Epithelial cell of alveolus of lung (primary cell): Measurements from ENCODE around the gene PCDHGA4. TPM values are rescaled to one million over a fixed set of nuclear protein-coding genes. Genes with fewer than 3 reads are reported as not detected.

Source experiments
- total RNA-seq: library from RNA; depleted of rRNA; stranded (reverse); fragments of >200 nt; gene quantifications from 2 replicates; pipeline ENCODE4 v1.2.1, GENCODE V29; 2015

Gene PCDHGA4
- total RNA-seq, 1 donor from 2014 or later: 0.78 TPM

DNA sequence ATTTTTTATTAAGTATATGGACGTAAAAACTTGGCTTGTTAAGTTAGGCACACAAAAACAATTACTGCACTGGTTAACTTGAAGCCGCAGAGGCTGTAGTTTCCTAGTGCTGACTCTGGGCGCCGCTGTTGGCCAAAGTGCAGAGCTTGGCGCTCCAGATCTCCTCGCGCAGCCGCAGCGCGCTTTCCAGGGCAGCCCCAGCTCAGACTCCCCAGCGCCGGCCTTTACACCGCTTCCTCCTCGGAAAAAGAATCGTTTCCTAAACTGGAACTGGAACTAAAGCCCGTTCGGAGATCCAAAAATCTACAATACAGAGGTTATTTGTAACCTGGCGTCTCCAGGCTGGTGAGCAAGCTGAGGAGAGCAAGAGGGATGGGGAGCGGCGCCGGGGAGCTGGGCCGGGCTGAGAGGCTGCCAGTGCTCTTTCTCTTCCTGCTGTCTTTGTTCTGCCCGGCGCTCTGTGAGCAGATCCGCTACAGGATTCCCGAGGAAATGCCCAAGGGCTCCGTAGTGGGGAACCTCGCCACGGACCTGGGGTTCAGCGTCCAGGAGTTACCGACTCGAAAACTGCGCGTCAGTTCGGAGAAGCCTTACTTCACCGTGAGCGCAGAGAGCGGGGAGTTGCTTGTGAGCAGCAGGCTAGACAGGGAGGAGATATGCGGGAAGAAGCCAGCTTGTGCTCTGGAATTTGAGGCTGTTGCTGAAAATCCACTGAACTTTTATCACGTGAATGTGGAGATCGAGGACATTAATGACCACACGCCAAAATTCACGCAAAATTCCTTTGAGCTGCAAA, 43.1 kb downstream of the PCDHGA4 start, which contains the start of gene PCDHGB5:
TSS of gene PCDHGB5 (plus strand) at position 192 of the 796 bp plus-strand sequence. CDS start at position 373, 181 bp downstream.

DNA sequence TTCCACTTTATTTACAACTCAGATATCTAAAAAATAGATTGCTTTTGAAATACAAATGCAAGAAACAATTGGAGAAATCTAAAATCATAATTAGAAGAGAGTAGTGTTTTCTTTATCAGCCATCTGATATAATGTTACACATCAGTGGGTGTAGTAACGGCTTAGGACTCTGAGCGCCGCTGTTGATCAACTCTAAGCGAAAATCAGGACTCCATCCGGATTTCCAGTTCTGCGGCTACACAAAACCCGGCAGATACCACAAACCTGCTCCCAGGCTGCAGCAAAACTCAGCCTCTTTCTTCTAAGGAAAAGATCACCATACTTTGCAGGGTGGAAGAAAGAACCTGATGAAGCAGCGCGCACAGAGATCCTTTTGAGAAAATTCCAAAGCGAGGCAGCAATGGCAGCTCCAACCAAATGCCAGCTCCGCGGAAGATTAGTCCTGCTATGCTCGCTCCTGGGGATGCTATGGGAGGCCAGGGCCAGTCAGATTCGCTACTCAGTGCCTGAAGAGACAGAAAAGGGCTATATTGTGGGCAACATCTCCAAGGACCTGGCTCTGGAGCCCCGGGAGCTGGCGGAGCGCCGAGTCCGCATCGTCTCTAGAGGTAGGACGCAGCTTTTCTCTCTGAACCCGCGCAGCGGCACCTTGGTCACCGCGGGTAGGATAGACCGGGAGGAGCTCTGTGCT, 47.9 kb downstream of the PCDHGA4 start, which contains the start of gene PCDHGA9:
TSS of gene PCDHGA9 (plus strand) at position 226 of the 691 bp plus-strand sequence. CDS start at position 401, 175 bp downstream.

Other genes with a start within 250 kb of the PCDHGA4 start
- under 0.01 TPM in 1 of 2 replicates, not detected in the other for gene PCDHB4, start 233.2 kb upstream of the PCDHGA4 start, total RNA-seq
- gene PCDHB5, start 219.8 kb upstream of the PCDHGA4 start, total RNA-seq: 0.39 and 1.3 TPM in 2 replicates
- gene PCDHB6, start 205.0 kb upstream of the PCDHGA4 start, total RNA-seq: 0.64 TPM in 1 of 2 replicates, not detected in the other
- under 0.01 and 1.9 TPM in 2 replicates for gene PCDHB7, start 182.4 kb upstream of the PCDHGA4 start, total RNA-seq
- gene PCDHB8, start 177.2 kb upstream of the PCDHGA4 start, total RNA-seq: not detected in 2 replicates
- 0.08 and 0.13 TPM in 2 replicates for gene PCDHB16, start 172.6 kb upstream of the PCDHGA4 start, total RNA-seq
- gene PCDHB9, start 167.9 kb upstream of the PCDHGA4 start, total RNA-seq: 0.08 TPM in 1 of 2 replicates, not detected in the other
- gene PCDHB10, start 162.7 kb upstream of the PCDHGA4 start, total RNA-seq: 0.13 and 0.24 TPM in 2 replicates
- gene PCDHB11, start 155.4 kb upstream of the PCDHGA4 start, total RNA-seq: 0.13 and 1.7 TPM in 2 replicates
- gene PCDHB12, start 146.3 kb upstream of the PCDHGA4 start, total RNA-seq: 0.08 TPM in 1 of 2 replicates, not detected in the other
- 0.26 and 1.0 TPM in 2 replicates for gene PCDHB13, start 141.1 kb upstream of the PCDHGA4 start, total RNA-seq
- gene PCDHB14, start 131.7 kb upstream of the PCDHGA4 start, total RNA-seq: 1.4 TPM in 1 of 2 replicates, not detected in the other
- gene PCDHB15, start 109.6 kb upstream of the PCDHGA4 start, total RNA-seq: under 0.01 and 0.48 TPM in 2 replicates
- not detected in 2 replicates for gene SLC25A2, start 51.0 kb upstream of the PCDHGA4 start, total RNA-seq
- gene TAF7, start 34.2 kb upstream of the PCDHGA4 start, total RNA-seq: 45.3 and 69.6 TPM in 2 replicates
- gene PCDHGA1, start 24.5 kb upstream of the PCDHGA4 start, total RNA-seq: 0.13 and 0.64 TPM in 2 replicates
- gene PCDHGA2, start 16.3 kb upstream of the PCDHGA4 start, total RNA-seq: 0.39 and 3.8 TPM in 2 replicates
- 0.65 and 0.72 TPM in 2 replicates for gene PCDHGA3, start 11.2 kb upstream of the PCDHGA4 start, total RNA-seq
- 0.39 and 2.2 TPM in 2 replicates for gene PCDHGB1, start 4.9 kb upstream of the PCDHGA4 start, total RNA-seq
- 0.39 and 3.0 TPM in 2 replicates for gene PCDHGB2, start 5.0 kb downstream of the PCDHGA4 start, total RNA-seq
- 0.13 and 1.3 TPM in 2 replicates for gene PCDHGA5, start 9.1 kb downstream of the PCDHGA4 start, total RNA-seq
- gene PCDHGB3, start 15.2 kb downstream of the PCDHGA4 start, total RNA-seq: 0.39 and 6.1 TPM in 2 replicates
- gene PCDHGA6, start 18.9 kb downstream of the PCDHGA4 start, total RNA-seq: 1.0 and 3.0 TPM in 2 replicates
- gene PCDHGA7, start 27.7 kb downstream of the PCDHGA4 start, total RNA-seq: 0.65 and 4.0 TPM in 2 replicates
- 3.7 and 9.3 TPM in 2 replicates for gene PCDHGB4, start 32.7 kb downstream of the PCDHGA4 start, total RNA-seq
- 0.65 and 1.2 TPM in 2 replicates for gene PCDHGA8, start 37.6 kb downstream of the PCDHGA4 start, total RNA-seq
- gene PCDHGB5, start 42.9 kb downstream of the PCDHGA4 start, total RNA-seq: 7.6 and 13.0 TPM in 2 replicates
- gene PCDHGA9, start 47.8 kb downstream of the PCDHGA4 start, total RNA-seq: 1.4 and 7.8 TPM in 2 replicates
- gene PCDHGB6, start 53.0 kb downstream of the PCDHGA4 start, total RNA-seq: 1.2 and 5.7 TPM in 2 replicates
- gene PCDHGA10, start 58.0 kb downstream of the PCDHGA4 start, total RNA-seq: 3.4 and 11.8 TPM in 2 replicates
- gene PCDHGB7, start 62.7 kb downstream of the PCDHGA4 start, total RNA-seq: 7.2 and 23.6 TPM in 2 replicates
- gene PCDHGA11, start 66.0 kb downstream of the PCDHGA4 start, total RNA-seq: 5.9 and 13.7 TPM in 2 replicates
- gene PCDHGA12, start 75.5 kb downstream of the PCDHGA4 start, total RNA-seq: 10.2 and 17.4 TPM in 2 replicates
- 51.5 and 161 TPM in 2 replicates for gene PCDHGC3, start 120.9 kb downstream of the PCDHGA4 start, total RNA-seq
- 0.13 and 3.1 TPM in 2 replicates for gene PCDHGC4, start 130.0 kb downstream of the PCDHGA4 start, total RNA-seq
- gene PCDHGC5, start 134.1 kb downstream of the PCDHGA4 start, total RNA-seq: 0.78 and 1.1 TPM in 2 replicates